ENCODE data around the gene NXPH3. TPM values are rescaled to one million over a fixed set of nuclear protein-coding genes. Genes with fewer than 3 reads are reported as not detected.

The NXPH3 gene
- polyA plus RNA-seq, 1 of the 3 experiments (the other 2 are of a cell fraction), result 0.30 TPM

DNA sequence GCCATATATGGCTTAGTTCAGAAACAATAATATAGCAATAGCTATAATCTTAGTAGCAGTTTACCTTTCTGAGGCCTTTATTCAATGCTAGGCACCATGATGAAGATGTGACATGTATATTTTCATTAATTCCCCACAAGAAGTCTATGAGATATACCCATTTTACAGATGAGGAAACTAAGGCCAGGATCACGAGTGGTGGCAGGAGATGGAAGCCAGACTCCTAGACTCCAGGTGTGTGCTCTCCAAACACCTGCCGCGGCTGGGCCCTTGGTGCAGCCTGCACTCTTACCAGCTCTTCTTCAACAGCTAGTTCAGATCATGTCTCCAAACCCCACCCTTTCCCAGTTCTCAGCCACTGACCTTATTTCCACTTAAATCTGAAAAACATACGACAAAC, 15.2 kb downstream of the NXPH3 start:
- H3K9ac ChIP-seq, result no peak overlapping the region
- TF ChIP-seq MEF2A (IDR thresholded peaks at IDR 0.05; ENCODE audit: borderline replicate concordance, low read depth), result no peak
- TF ChIP-seq RCOR1 (IDR thresholded peaks at IDR 0.05; ENCODE audit: low read length), result no peak
- no peak for TF ChIP-seq JUND (IDR thresholded peaks at IDR 0.05)
- H3K9me2 ChIP-seq, result no peaks in the 10 kb centered on the region
- H4K20me1 ChIP-seq (ENCODE audit: insufficient read depth), result no peaks in the 10 kb centered on the region
- no peaks in the 10 kb centered on the region for H3K27me3 ChIP-seq (ENCODE audit: insufficient read depth)
- peaks cover 19% of the 10 kb centered on the region for H3F3A ChIP-seq (replicated peaks; ENCODE audit: insufficient read depth)
- DNase-seq, result no peak
- no peaks in the 10 kb centered on the region for H3K79me2 ChIP-seq (ENCODE audit: insufficient read depth)
- POLR2A ChIA-PET, result no interaction called here
- no peaks in the 10 kb centered on the region for H3K9me3 ChIP-seq
- H3K4me3 ChIP-seq (ENCODE audit: low read depth in 2 of 2, low read length in 1 of 2), result no peak overlapping the region
- no peak overlapping the region for H2AFZ ChIP-seq (ENCODE audit: low read depth)
- no peak overlapping the region for H3K4me2 ChIP-seq
- H3K4me1 ChIP-seq (ENCODE audit: control insufficient read depth in 1 of 2, insufficient read depth in 2 of 2, low read depth in 1 of 2, low read length in 1 of 2), result peaks cover 0 to 20% of the 10 kb centered on the region in 2 experiments; a peak in 3 of 4 replicates
- H3K27ac ChIP-seq (ENCODE audit: low read depth in 2 of 2, low read length in 1 of 2), result no peak overlapping the region
- H3K36me3 ChIP-seq (replicated peaks in 1 of 2; ENCODE audit: control insufficient read depth in 1 of 2, insufficient read depth in 2 of 2, low read length in 1 of 2), result peaks cover 5 to 36% of the 10 kb centered on the region in 2 experiments
- CTCF ChIA-PET, result interaction anchor here (0.7 to 48.9 kb wide), 7 partner anchors 14 to 712 kb away, joined by 3 to 2107 read pairs (median 6); partner anchors contain the start of genes SLC35B1 and SPOP
- 97% methylated on average over 4 of the region's 4 CpGs for WGBS (ENCODE audit: low lambda C conversion rate)

DNA sequence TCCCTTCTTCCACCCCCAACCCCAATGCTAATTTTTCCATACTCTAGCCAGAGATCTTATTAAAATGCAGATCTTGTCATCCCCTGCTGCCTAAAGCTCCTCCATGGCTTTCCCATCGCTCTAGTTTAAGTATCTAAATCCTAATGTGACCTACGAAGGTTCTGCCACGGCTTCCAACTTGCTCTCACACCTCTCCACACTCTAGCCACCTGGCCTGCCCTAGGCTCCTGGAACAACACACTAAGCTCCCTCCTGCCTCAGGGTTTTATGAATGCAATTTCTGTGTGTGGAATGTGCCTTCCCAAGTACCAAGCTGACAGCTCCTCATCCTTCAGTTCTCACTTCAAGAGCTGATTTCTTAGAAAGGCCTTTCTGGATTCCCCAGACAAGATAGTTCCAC, 16.6 kb downstream of the NXPH3 start:
- Histone ChIP-seq H3K27ac (ENCODE audit: low read depth in 2 of 2, low read length in 1 of 2) (no peak overlapping the region), H3K4me3 (ENCODE audit: low read depth in 2 of 2, low read length in 1 of 2) (no peak overlapping the region), H3K79me2 (ENCODE audit: insufficient read depth) (no peaks in the 10 kb centered on the region), H2AFZ (ENCODE audit: low read depth) (no peak overlapping the region), H3K4me2 (no peak overlapping the region), H4K20me1 (ENCODE audit: insufficient read depth) (no peaks in the 10 kb centered on the region), H3K4me1 (ENCODE audit: control insufficient read depth in 1 of 2, insufficient read depth in 2 of 2, low read depth in 1 of 2, low read length in 1 of 2) (peaks cover 0 to 20% of the 10 kb centered on the region in 2 experiments; a peak in 3 of 4 replicates), H3K9me3 (no peaks in the 10 kb centered on the region), H3K36me3 (replicated peaks in 1 of 2; ENCODE audit: control insufficient read depth in 1 of 2, insufficient read depth in 2 of 2, low read length in 1 of 2) (peaks cover 19 to 45% of the 10 kb centered on the region in 2 experiments), H3K27me3 (ENCODE audit: insufficient read depth) (no peaks in the 10 kb centered on the region), H3K9me2 (no peaks in the 10 kb centered on the region), H3K9ac (no peak overlapping the region), H3F3A (replicated peaks; ENCODE audit: insufficient read depth) (peaks cover 19% of the 10 kb centered on the region)
- DNase-seq, result no peak
- TF ChIP-seq, protein P1, sequence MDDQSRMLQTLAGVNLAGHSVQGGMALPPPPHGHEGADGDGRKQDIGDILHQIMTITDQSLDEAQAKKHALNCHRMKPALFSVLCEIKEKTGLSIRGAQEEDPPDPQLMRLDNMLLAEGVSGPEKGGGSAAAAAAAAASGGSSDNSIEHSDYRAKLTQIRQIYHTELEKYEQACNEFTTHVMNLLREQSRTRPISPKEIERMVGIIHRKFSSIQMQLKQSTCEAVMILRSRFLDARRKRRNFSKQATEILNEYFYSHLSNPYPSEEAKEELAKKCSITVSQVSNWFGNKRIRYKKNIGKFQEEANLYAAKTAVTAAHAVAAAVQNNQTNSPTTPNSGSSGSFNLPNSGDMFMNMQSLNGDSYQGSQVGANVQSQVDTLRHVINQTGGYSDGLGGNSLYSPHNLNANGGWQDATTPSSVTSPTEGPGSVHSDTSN (IDR thresholded peaks at IDR 0.05), result no peak
- TF ChIP-seq, protein P2, sequence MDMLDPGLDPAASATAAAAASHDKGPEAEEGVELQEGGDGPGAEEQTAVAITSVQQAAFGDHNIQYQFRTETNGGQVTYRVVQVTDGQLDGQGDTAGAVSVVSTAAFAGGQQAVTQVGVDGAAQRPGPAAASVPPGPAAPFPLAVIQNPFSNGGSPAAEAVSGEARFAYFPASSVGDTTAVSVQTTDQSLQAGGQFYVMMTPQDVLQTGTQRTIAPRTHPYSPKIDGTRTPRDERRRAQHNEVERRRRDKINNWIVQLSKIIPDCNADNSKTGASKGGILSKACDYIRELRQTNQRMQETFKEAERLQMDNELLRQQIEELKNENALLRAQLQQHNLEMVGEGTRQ (IDR thresholded peaks at IDR 0.05; ENCODE audit: borderline replicate concordance, low read depth, low read length), result no peak
- TF ChIP-seq EZH2phosphoT487 (IDR thresholded peaks at IDR 0.05; ENCODE audit: borderline replicate concordance, low read depth), result no peak
- TF ChIP-seq POLR2AphosphoS5 (IDR thresholded peaks at IDR 0.05; ENCODE audit: low read depth, low read length), result no peak
- TF ChIP-seq FOXJ3 (CRISPR knock-in tag; IDR thresholded peaks at IDR 0.05), result no peak
- TF ChIP-seq, protein P3, sequence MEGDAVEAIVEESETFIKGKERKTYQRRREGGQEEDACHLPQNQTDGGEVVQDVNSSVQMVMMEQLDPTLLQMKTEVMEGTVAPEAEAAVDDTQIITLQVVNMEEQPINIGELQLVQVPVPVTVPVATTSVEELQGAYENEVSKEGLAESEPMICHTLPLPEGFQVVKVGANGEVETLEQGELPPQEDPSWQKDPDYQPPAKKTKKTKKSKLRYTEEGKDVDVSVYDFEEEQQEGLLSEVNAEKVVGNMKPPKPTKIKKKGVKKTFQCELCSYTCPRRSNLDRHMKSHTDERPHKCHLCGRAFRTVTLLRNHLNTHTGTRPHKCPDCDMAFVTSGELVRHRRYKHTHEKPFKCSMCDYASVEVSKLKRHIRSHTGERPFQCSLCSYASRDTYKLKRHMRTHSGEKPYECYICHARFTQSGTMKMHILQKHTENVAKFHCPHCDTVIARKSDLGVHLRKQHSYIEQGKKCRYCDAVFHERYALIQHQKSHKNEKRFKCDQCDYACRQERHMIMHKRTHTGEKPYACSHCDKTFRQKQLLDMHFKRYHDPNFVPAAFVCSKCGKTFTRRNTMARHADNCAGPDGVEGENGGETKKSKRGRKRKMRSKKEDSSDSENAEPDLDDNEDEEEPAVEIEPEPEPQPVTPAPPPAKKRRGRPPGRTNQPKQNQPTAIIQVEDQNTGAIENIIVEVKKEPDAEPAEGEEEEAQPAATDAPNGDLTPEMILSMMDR (IDR thresholded peaks at IDR 0.05), result no peak
- no peak for TF ChIP-seq TCF12 (IDR thresholded peaks at IDR 0.05)
- TF ChIP-seq, protein P4, sequence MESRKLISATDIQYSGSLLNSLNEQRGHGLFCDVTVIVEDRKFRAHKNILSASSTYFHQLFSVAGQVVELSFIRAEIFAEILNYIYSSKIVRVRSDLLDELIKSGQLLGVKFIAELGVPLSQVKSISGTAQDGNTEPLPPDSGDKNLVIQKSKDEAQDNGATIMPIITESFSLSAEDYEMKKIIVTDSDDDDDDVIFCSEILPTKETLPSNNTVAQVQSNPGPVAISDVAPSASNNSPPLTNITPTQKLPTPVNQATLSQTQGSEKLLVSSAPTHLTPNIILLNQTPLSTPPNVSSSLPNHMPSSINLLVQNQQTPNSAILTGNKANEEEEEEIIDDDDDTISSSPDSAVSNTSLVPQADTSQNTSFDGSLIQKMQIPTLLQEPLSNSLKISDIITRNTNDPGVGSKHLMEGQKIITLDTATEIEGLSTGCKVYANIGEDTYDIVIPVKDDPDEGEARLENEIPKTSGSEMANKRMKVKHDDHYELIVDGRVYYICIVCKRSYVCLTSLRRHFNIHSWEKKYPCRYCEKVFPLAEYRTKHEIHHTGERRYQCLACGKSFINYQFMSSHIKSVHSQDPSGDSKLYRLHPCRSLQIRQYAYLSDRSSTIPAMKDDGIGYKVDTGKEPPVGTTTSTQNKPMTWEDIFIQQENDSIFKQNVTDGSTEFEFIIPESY (IDR thresholded peaks at IDR 0.05; ENCODE audit: borderline replicate concordance, low read depth), result no peak
- TF ChIP-seq, protein P5, sequence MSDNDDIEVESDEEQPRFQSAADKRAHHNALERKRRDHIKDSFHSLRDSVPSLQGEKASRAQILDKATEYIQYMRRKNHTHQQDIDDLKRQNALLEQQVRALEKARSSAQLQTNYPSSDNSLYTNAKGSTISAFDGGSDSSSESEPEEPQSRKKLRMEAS (IDR thresholded peaks at IDR 0.05; ENCODE audit: low read depth), result no peak
- TF ChIP-seq, protein P6, sequence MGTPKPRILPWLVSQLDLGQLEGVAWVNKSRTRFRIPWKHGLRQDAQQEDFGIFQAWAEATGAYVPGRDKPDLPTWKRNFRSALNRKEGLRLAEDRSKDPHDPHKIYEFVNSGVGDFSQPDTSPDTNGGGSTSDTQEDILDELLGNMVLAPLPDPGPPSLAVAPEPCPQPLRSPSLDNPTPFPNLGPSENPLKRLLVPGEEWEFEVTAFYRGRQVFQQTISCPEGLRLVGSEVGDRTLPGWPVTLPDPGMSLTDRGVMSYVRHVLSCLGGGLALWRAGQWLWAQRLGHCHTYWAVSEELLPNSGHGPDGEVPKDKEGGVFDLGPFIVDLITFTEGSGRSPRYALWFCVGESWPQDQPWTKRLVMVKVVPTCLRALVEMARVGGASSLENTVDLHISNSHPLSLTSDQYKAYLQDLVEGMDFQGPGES (IDR thresholded peaks at IDR 0.05; ENCODE audit: low read depth, low read length), result no peak
- POLR2A ChIA-PET, result no interaction called here
- CTCF ChIA-PET, result interaction anchor here (0.8 to 48.9 kb wide), 6 partner anchors 16 to 404 kb away, joined by 3 to 2107 read pairs (median 6); partner anchors contain the start of genes SLC35B1 and SPOP
- WGBS (ENCODE audit: low lambda C conversion rate), result 96% methylated on average over 3 of the region's 3 CpGs

All from SK-N-SH (cell line).